Measurements from ENCODE around the gene PSMG1. TPM values are rescaled to one million over a fixed set of nuclear protein-coding genes. Genes with fewer than 3 reads are reported as not detected.

PSMG1 gene
- total and polyA plus RNA-seq, 7 donors = 12.7 to 67.9 (median 28.8) TPM

DNA sequence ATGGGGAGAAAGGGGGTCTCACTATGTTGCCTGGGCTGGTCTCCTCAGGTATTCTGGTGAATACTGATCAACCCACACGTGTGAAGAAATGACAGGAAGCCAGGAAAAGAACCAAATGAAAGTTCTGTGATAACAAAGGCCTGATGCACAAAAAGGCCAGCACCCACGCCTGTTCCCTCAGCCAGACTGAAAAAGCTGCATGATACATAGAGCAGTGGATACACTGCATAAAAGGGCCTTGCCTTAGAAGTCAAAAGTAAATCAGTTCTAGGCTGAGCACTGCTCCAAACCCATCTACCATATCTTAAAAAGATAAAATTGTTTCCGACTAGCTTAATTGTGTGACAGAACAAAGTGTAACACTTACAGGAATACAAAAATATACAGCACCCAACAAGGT lies 36.9 kb upstream of the PSMG1 start:
- peaks cover 3 to 83% (median 12%) of the 10 kb centered on the region in 4 donors for H3K36me3 ChIP-seq
- no peak for TF ChIP-seq EP300 (IDR thresholded peaks at IDR 0.05)
- no peak for DNase-seq
- H3K4me3 ChIP-seq = no peak overlapping the region
- 82 to 88% methylated on average over 3 of the region's 3 CpGs for WGBS, 2 donors
- intact Hi-C loops (cut with DNase I) = no loop called here
- no peaks in the 10 kb centered on the region for H3K27me3 ChIP-seq
- no peak overlapping the region for H3K27ac ChIP-seq
- no peaks in the 10 kb centered on the region for H3K4me1 ChIP-seq
- H3K9me3 ChIP-seq = no peaks in the 10 kb centered on the region

GRCh38 chr21:39218082-39218409 lies 34.8 kb upstream of the PSMG1 start:
- Histone ChIP-seq H3K9me3 (no peaks in the 10 kb centered on the region), H3K4me3 (no peak overlapping the region), H3K4me1 (no peaks in the 10 kb centered on the region), H3K36me3 (peaks cover 0 to 74% (median 4%) of the 10 kb centered on the region in 4 donors), H3K27me3 (no peaks in the 10 kb centered on the region), H3K27ac (no peak overlapping the region)
- TF ChIP-seq CTCF (IDR thresholded peaks at IDR 0.05) (no peak), EP300 (IDR thresholded peaks at IDR 0.05) (no peak), POLR2A (IDR thresholded peaks at IDR 0.05) (no peak), POLR2AphosphoS5 (IDR thresholded peaks at IDR 0.05) (no peak)
- 86 to 92% methylated on average over 4 of the region's 4 CpGs for WGBS, 2 donors
- intact Hi-C loops (cut with DNase I) = no loop called here
- DNase-seq = no peak

- Histone ChIP-seq H3K36me3 (peaks cover 0 to 74% (median 4%) of the 10 kb centered on the region in 4 donors), H3K27me3 (no peaks in the 10 kb centered on the region)
- intact Hi-C loops (cut with DNase I) = no loop called here
Measured at GRCh38 chr21:39217356-39218081, 34.3 kb upstream of the PSMG1 start.

DNA sequence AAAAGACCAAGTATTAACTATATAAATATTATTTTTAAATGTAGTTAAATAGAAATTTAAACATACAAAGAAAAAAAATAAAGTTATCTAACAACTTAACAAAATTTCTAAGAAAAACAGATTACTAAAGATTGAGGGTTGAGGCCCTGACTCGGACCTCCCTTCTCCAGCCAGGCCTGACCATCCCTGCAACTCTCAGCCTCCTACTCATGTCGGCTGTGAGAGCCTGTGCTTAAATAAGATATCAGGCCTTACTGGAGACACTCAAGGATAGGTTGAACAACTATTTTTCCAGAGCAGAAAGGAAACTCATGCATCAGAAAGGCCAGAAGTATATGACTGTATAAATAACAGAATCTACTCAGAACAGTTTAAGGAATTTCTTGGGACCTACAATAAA lies 33.0 kb upstream of the PSMG1 start:
- H3K27ac ChIP-seq = no peak overlapping the region
- 89 to 97% methylated on average over 2 of the region's 2 CpGs for WGBS, 2 donors
- TF ChIP-seq CTCF (IDR thresholded peaks at IDR 0.05) (no peak), EP300 (IDR thresholded peaks at IDR 0.05) (no peak)
- no peaks in the 10 kb centered on the region for H3K27me3 ChIP-seq
- H3K36me3 ChIP-seq = peaks cover 0 to 71% (median 4%) of the 10 kb centered on the region in 4 donors
- no peaks in the 10 kb centered on the region for H3K9me3 ChIP-seq
- intact Hi-C loops (cut with DNase I) = no loop called here
- H3K4me3 ChIP-seq = no peak overlapping the region
- no peak for DNase-seq
- no peaks in the 10 kb centered on the region for H3K4me1 ChIP-seq

More at GRCh38 chr21:39217356-39218081, 34.3 kb upstream of the PSMG1 start:
- H3K4me3 ChIP-seq = no peak overlapping the region
- TF ChIP-seq POLR2A (IDR thresholded peaks at IDR 0.05) (no peak), POLR2AphosphoS5 (IDR thresholded peaks at IDR 0.05) (no peak), EP300 (IDR thresholded peaks at IDR 0.05) (no peak), CTCF (IDR thresholded peaks at IDR 0.05) (no peak)
- no peak for DNase-seq
- no peaks in the 10 kb centered on the region for H3K4me1 ChIP-seq
- H3K27ac ChIP-seq = no peak overlapping the region
- 90 to 91% methylated on average over 3 of the region's 3 CpGs for WGBS, 2 donors
- H3K9me3 ChIP-seq = no peaks in the 10 kb centered on the region

GRCh38 chr21:39215078-39215477 lies 31.8 kb upstream of the PSMG1 start:
- H3K9me3 ChIP-seq = no peaks in the 10 kb centered on the region
- WGBS, 2 donors = 95 to 96% methylated on average over 7 of the region's 7 CpGs
- no peaks in the 10 kb centered on the region for H3K27me3 ChIP-seq
- H3K4me1 ChIP-seq = no peaks in the 10 kb centered on the region
- no peak overlapping the region for H3K4me3 ChIP-seq
- intact Hi-C loops (cut with DNase I) = no loop called here
- no peak for DNase-seq
- H3K36me3 ChIP-seq = peaks cover 0 to 75% (median 6%) of the 10 kb centered on the region in 4 donors
- no peak overlapping the region for H3K27ac ChIP-seq
- TF ChIP-seq EP300 (IDR thresholded peaks at IDR 0.05) (no peak), POLR2AphosphoS5 (IDR thresholded peaks at IDR 0.05) (no peak), CTCF (IDR thresholded peaks at IDR 0.05) (no peak), POLR2A (IDR thresholded peaks at IDR 0.05) (no peak)
